ENCODE data around the gene CLDN14. TPM values are rescaled to one million over a fixed set of nuclear protein-coding genes. Genes with fewer than 3 reads are reported as not detected.

CLDN14 gene
- total RNA-seq, 1 experiment from 2014 or later: 8.9 TPM

DNA sequence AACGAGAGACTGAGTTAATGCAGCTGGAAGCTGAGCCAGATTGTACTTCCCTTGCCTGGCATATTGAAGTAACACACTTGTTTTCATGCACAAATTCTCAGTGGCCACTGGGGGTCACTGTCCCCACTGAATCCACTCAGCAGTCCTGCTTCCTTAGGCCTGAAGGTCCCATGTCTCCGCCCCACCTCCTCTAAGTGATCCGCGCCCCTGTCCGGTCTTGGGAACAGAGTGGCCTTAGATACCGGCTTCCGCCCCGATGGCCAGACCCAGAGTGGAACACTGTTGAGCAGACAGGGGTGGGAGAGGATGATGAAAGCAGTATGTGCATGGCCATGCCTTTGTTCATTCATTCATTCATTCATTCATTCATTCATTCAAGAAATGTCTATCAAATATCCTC is 59.9 kb downstream of the CLDN14 start:
- ATAC-seq (peak; percentile 92), DNase-seq (peak; percentile 90)
- H3F3A ChIP-seq (ENCODE audit: low read length, unreplicated experiment): no peaks in the 10 kb centered on the region
- H3K27me3 ChIP-seq (ENCODE audit: low read length): no peaks in the 10 kb centered on the region
- CTCF ChIA-PET: interaction anchor here (0.6 to 1.0 kb wide), 3 partner anchors 10 to 215 kb away, joined by 3 to 6 read pairs (median 4); no protein-coding TSS in a partner anchor
- H3K36me3 ChIP-seq (ENCODE audit: low read depth, low read length): peaks cover 12% of the 10 kb centered on the region
- no peaks in the 10 kb centered on the region for H4K20me1 ChIP-seq (ENCODE audit: low read length)
- POLR2A ChIA-PET (ENCODE audit: unreplicated experiment): no interaction called here
- H3K9me3 ChIP-seq (ENCODE audit: low read length): no peaks in the 10 kb centered on the region
- TF ChIP-seq, protein P1, sequence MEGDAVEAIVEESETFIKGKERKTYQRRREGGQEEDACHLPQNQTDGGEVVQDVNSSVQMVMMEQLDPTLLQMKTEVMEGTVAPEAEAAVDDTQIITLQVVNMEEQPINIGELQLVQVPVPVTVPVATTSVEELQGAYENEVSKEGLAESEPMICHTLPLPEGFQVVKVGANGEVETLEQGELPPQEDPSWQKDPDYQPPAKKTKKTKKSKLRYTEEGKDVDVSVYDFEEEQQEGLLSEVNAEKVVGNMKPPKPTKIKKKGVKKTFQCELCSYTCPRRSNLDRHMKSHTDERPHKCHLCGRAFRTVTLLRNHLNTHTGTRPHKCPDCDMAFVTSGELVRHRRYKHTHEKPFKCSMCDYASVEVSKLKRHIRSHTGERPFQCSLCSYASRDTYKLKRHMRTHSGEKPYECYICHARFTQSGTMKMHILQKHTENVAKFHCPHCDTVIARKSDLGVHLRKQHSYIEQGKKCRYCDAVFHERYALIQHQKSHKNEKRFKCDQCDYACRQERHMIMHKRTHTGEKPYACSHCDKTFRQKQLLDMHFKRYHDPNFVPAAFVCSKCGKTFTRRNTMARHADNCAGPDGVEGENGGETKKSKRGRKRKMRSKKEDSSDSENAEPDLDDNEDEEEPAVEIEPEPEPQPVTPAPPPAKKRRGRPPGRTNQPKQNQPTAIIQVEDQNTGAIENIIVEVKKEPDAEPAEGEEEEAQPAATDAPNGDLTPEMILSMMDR (conservative IDR thresholded peaks at IDR 0.05; ENCODE audit: low read depth, low read length): peak; percentile 88
- TF ChIP-seq EZH2phosphoT487 (IDR thresholded peaks at IDR 0.05; ENCODE audit: borderline replicate concordance, low read length) (no peak), EZH2 (IDR thresholded peaks at IDR 0.05; ENCODE audit: low read length, unreplicated experiment) (no peak)
- BruUV-seq (replicated peaks): no TSS peak
- no peak overlapping the region for H2AFZ ChIP-seq (ENCODE audit: low read length)
- no peaks in the 10 kb centered on the region for H3K79me2 ChIP-seq (ENCODE audit: low read length)
- no peak overlapping the region for H3K4me3 ChIP-seq (ENCODE audit: low read length)
- intact Hi-C loops (cut with micrococcal nuclease): loop anchor here (1.0 to 10.0 kb wide), 5 partner anchors 84 to 507 kb away; no protein-coding TSS in a partner anchor
- no peak overlapping the region; the same call in 1 of the 2 replicates for H3K27ac ChIP-seq (ENCODE audit: low read length)
- no peaks in the 10 kb centered on the region for H3K9me2 ChIP-seq (replicated peaks; ENCODE audit: low read length)
- peak overlapping the region; percentile 12; the same call in 1 of the 2 replicates for H3K4me2 ChIP-seq (ENCODE audit: low read length)
- H3K9ac ChIP-seq (ENCODE audit: low read length): no peak overlapping the region
- H3K4me1 ChIP-seq (ENCODE audit: insufficient read depth, low read length): no peaks in the 10 kb centered on the region; the same call in 1 of the 2 replicates

DNA sequence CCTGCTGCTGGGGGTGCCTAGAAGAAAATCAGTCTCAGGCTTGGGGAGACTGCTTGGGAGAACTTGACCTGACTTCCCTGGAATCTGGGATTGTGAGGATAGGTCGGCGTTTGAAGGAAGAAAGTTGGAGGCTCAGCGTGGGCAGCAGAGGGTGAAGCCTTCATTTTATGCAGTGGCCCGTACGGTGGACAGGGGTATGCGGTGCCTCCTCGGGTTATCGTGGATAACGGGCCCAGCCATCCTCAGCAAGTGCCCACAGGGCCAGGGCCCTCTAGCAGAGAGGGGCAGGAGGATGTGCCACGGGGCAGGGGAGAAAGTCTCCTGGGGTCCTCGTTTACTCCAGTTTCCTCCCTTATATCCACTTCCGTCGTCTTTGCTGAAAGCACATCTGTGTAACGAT is 60.7 kb downstream of the CLDN14 start:
- Histone ChIP-seq H4K20me1 (ENCODE audit: low read length) (no peaks in the 10 kb centered on the region), H3K79me2 (ENCODE audit: low read length) (no peaks in the 10 kb centered on the region), H3K9me2 (replicated peaks; ENCODE audit: low read length) (no peaks in the 10 kb centered on the region), H3K4me3 (ENCODE audit: low read length) (no peak overlapping the region), H3F3A (ENCODE audit: low read length, unreplicated experiment) (no peaks in the 10 kb centered on the region), H3K36me3 (ENCODE audit: low read depth, low read length) (peaks cover 15% of the 10 kb centered on the region), H3K4me2 (ENCODE audit: low read length) (no peak overlapping the region), H3K27me3 (ENCODE audit: low read length) (no peaks in the 10 kb centered on the region), H3K4me1 (ENCODE audit: insufficient read depth, low read length) (no peaks in the 10 kb centered on the region; the same call in 1 of the 2 replicates), H3K27ac (ENCODE audit: low read length) (no peak overlapping the region), H3K9ac (ENCODE audit: low read length) (no peak overlapping the region), H2AFZ (ENCODE audit: low read length) (no peak overlapping the region), H3K9me3 (ENCODE audit: low read length) (no peaks in the 10 kb centered on the region)
- intact Hi-C loops (cut with micrococcal nuclease): no loop called here
- ChIA-PET POLR2A (ENCODE audit: unreplicated experiment) (no interaction called here), CTCF (interaction anchor here (0.6 to 1.0 kb wide), 3 partner anchors 11 to 216 kb away, joined by 3 to 6 read pairs (median 4); no protein-coding TSS in a partner anchor)
- no peak for ATAC-seq
- no peak for DNase-seq
- TF ChIP-seq EZH2phosphoT487 (IDR thresholded peaks at IDR 0.05; ENCODE audit: borderline replicate concordance, low read length): no peak
- TF ChIP-seq, protein P1 (conservative IDR thresholded peaks at IDR 0.05; ENCODE audit: low read depth, low read length): no peak
- TF ChIP-seq EZH2 (IDR thresholded peaks at IDR 0.05; ENCODE audit: low read length, unreplicated experiment): no peak
- BruUV-seq (replicated peaks): no TSS peak

DNA sequence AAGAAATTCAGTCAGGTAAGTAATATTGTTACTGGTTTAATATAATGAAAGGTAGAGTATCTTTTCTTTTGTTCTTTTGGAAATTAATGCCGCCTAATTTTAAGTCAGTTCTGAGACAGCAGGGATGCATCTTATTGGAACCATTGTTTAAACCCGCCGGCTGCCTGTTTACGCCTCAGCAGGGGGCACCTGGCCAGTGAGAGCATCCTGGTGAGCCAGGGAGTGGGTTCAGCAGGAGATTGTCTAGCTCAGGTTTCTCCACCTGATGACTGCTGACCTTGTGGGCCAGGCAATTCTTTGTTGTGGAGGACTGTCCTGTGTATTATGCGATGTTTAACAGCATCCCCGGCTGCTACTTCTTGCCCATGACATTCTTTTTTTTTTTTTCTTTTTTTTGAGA is 64.5 kb downstream of the CLDN14 start:
- H3F3A ChIP-seq (ENCODE audit: low read length, unreplicated experiment): no peaks in the 10 kb centered on the region
- ChIA-PET POLR2A (ENCODE audit: unreplicated experiment) (no interaction called here), CTCF (no interaction called here)
- intact Hi-C loops (cut with micrococcal nuclease): no loop called here
- H3K4me2 ChIP-seq (ENCODE audit: low read length): no peak overlapping the region
- DNase-seq: no peak
- BruUV-seq (replicated peaks): no TSS peak
- no peak overlapping the region for H3K9ac ChIP-seq (ENCODE audit: low read length)
- TF ChIP-seq EZH2 (IDR thresholded peaks at IDR 0.05; ENCODE audit: low read length, unreplicated experiment): no peak
- no peak for TF ChIP-seq EZH2phosphoT487 (IDR thresholded peaks at IDR 0.05; ENCODE audit: borderline replicate concordance, low read length)
- TF ChIP-seq, protein P1 (conservative IDR thresholded peaks at IDR 0.05; ENCODE audit: low read depth, low read length): no peak
- H3K27me3 ChIP-seq (ENCODE audit: low read length): no peaks in the 10 kb centered on the region
- no peak for ATAC-seq
- peaks cover 20% of the 10 kb centered on the region for H3K36me3 ChIP-seq (ENCODE audit: low read depth, low read length)
- H3K4me3 ChIP-seq (ENCODE audit: low read length): no peak overlapping the region
- no peaks in the 10 kb centered on the region for H3K9me2 ChIP-seq (replicated peaks; ENCODE audit: low read length)
- no peaks in the 10 kb centered on the region for H3K79me2 ChIP-seq (ENCODE audit: low read length)
- H2AFZ ChIP-seq (ENCODE audit: low read length): no peak overlapping the region
- no peak overlapping the region for H3K27ac ChIP-seq (ENCODE audit: low read length)
- H3K4me1 ChIP-seq (ENCODE audit: insufficient read depth, low read length): no peaks in the 10 kb centered on the region
- H3K9me3 ChIP-seq (ENCODE audit: low read length): no peaks in the 10 kb centered on the region
- no peaks in the 10 kb centered on the region for H4K20me1 ChIP-seq (ENCODE audit: low read length)
